Osteocyte (in vitro differentiated cells): Measurements from ENCODE around the gene WTAP. TPM values are rescaled to one million over a fixed set of nuclear protein-coding genes. Genes with fewer than 3 reads are reported as not detected.
"Not testable (repeated sequence)": the region's sequence is repeated elsewhere in the genome, so short reads cannot be mapped to it uniquely, and the experiment has no call there.

Experiments used
- DNase-seq: peaks from one replicate; pipeline ENCODE4 v3.0.0; 2021; ENCODE audit warnings: mixed read lengths; ENCODE audit not compliant: unreplicated experiment; ENCODE audit errors: extremely low spot score
- H3K27ac Mint-ChIP-seq: one replicate; pipeline ENCODE4 v1.8.0; 2021; ENCODE audit warnings: mild to moderate bottlenecking, mixed read lengths; ENCODE audit not compliant: unreplicated experiment
- H3K27me3 Mint-ChIP-seq: one replicate; pipeline ENCODE4 v1.8.0; 2021; ENCODE audit warnings: mixed read lengths; ENCODE audit not compliant: unreplicated experiment
- H3K36me3 Mint-ChIP-seq: one replicate; pipeline ENCODE4 v1.8.0; 2021; ENCODE audit warnings: mixed read lengths; ENCODE audit not compliant: unreplicated experiment
- H3K4me1 Mint-ChIP-seq: one replicate; pipeline ENCODE4 v1.8.0; 2021; ENCODE audit warnings: mixed read lengths; ENCODE audit not compliant: unreplicated experiment
- H3K4me3 Mint-ChIP-seq: one replicate; pipeline ENCODE4 v1.8.0; 2021; ENCODE audit warnings: mild to moderate bottlenecking, moderate library complexity, mixed read lengths; ENCODE audit not compliant: unreplicated experiment
- H3K9me3 Mint-ChIP-seq: one replicate; pipeline ENCODE4 v1.8.0; 2021; ENCODE audit warnings: mixed read lengths; ENCODE audit not compliant: unreplicated experiment
- CTCF ChIP-seq: fragments of 200-600 bp; sonication (generic); IDR thresholded peaks from 2 replicates; pipeline ENCODE4 v1.5.0; 2021; ENCODE audit warnings: antibody characterized with exemption, mild to moderate bottlenecking, moderate library complexity
- total RNA-seq: library from RNA; stranded (reverse); gene quantifications from 2 replicates; pipeline ENCODE4 v1.2.1, GENCODE V29; 2021

The WTAP gene
- total RNA-seq, 1 donor from 2014 or later: 83.7 TPM

- Mint-ChIP-seq H3K36me3 (peaks cover 5% of the 10 kb centered on the region), H3K27me3 (no peaks in the 10 kb centered on the region), H3K9me3 (no peaks in the 10 kb centered on the region), H3K4me3 (peak overlapping the region; percentile 87), H3K4me1 (peaks cover 41% of the 10 kb centered on the region), H3K27ac (peak overlapping the region; percentile 27)
- no peak for TF ChIP-seq CTCF
- DNase-seq: no peak
These were observed 2.5 kb downstream of the WTAP start for GRCh38 chr6:159729598-159730331.

- DNase-seq: no peak
- no peak for TF ChIP-seq CTCF
- H3K9me3 Mint-ChIP-seq: no peaks in the 10 kb centered on the region
- peak overlapping the region; percentile 27 for H3K27ac Mint-ChIP-seq
- H3K4me3 Mint-ChIP-seq: no peak overlapping the region
- peaks cover 5% of the 10 kb centered on the region for H3K36me3 Mint-ChIP-seq
- peaks cover 41% of the 10 kb centered on the region for H3K4me1 Mint-ChIP-seq
- no peaks in the 10 kb centered on the region for H3K27me3 Mint-ChIP-seq
These were observed 3.0 kb downstream of the WTAP start for GRCh38 chr6:159730332-159730676.

GRCh38 chr6:159732550-159732949 lies 5.2 kb downstream of the WTAP start:
- not testable (repeated sequence) for H3K27me3 Mint-ChIP-seq, DNase-seq, H3K9me3 Mint-ChIP-seq, H3K4me3 Mint-ChIP-seq, H3K36me3 Mint-ChIP-seq, H3K27ac Mint-ChIP-seq
- peaks cover 30% of the 10 kb centered on the region for H3K4me1 Mint-ChIP-seq

- DNase-seq, H3K4me3 Mint-ChIP-seq, H3K36me3 Mint-ChIP-seq, H3K27ac Mint-ChIP-seq, H3K9me3 Mint-ChIP-seq, H3K27me3 Mint-ChIP-seq: not testable (repeated sequence)
- H3K4me1 Mint-ChIP-seq: peaks cover 32% of the 10 kb centered on the region
These were observed 6.1 kb downstream of the WTAP start for GRCh38 chr6:159733395-159733794.

- peaks cover 2% of the 10 kb centered on the region for H3K4me1 Mint-ChIP-seq
- peaks cover 15% of the 10 kb centered on the region for H3K36me3 Mint-ChIP-seq
- no peak for DNase-seq
- no peak overlapping the region for H3K4me3 Mint-ChIP-seq
- no peak overlapping the region for H3K27ac Mint-ChIP-seq
- TF ChIP-seq CTCF: no peak
- no peaks in the 10 kb centered on the region for H3K27me3 Mint-ChIP-seq
- H3K9me3 Mint-ChIP-seq: no peaks in the 10 kb centered on the region
These were observed 9.6 kb downstream of the WTAP start for GRCh38 chr6:159736908-159737307.

GRCh38 chr6:159739341-159739740 lies 12.0 kb downstream of the WTAP start:
- Mint-ChIP-seq H3K4me3 (no peak overlapping the region), H3K36me3 (peaks cover 24% of the 10 kb centered on the region), H3K27me3 (no peaks in the 10 kb centered on the region), H3K9me3 (no peaks in the 10 kb centered on the region), H3K27ac (no peak overlapping the region), H3K4me1 (peaks cover 2% of the 10 kb centered on the region)
- no peak for TF ChIP-seq CTCF
- DNase-seq: no peak
